GM10266 (cell line): ENCODE results near the gene LRCOL1.

ENCODE experiments used
- DNase-seq: peaks from one replicate; pipeline ENCODE4 v3.0.0; 2012; ENCODE audit errors: extremely low spot score
- CTCF ChIP-seq: IDR thresholded peaks from 2 replicates; pipeline ENCODE4 v1.5.1; 2012; ENCODE audit warnings: mild to moderate bottlenecking, low read depth; ENCODE audit not compliant: control insufficient read depth, insufficient read depth; ENCODE audit errors: missing control alignments

Gene LRCOL1

DNA sequence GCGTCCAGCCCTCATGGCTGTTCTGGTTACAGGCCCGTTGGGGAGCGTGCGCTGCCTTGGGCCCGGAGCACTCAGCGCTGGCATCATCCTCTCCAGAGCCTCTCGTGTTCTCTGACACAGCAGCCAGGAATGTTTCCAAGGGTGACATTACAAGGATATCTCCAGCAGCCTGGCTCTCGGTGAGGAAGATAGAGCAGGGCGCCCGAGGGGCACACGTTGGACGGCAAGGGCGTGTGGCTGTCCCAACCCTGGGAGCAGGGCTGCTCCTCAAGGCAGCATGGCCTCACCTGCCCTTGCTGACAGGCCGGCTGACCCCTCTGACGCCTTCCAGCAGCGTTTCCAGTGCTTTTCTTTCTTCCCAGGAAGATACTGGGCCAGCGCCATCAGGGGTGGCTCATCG, 14.4 kb downstream of the LRCOL1 start:
- no peak for TF ChIP-seq CTCF
- DNase-seq = no peak

DNA sequence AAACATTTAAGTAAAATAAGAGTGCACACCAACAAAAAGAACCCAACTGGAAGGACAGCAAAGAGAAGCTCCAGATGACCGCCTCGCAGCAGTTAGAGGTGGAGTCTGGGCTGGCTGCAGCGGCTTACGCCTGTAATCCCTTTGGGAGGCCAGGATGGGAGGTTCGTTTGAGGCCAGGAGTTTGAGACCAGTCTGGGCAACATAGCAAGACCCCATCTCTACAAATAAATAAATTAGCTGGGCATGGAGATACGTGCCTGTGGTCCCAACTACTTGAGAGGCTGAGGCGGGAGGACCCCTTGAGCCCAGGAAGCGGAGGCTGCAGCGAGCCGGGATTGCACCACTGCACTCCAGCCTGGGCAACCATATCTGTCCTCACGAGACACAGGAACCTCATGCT, 15.2 kb downstream of the LRCOL1 start:
- DNase-seq = no peak
- TF ChIP-seq CTCF = no peak

DNA sequence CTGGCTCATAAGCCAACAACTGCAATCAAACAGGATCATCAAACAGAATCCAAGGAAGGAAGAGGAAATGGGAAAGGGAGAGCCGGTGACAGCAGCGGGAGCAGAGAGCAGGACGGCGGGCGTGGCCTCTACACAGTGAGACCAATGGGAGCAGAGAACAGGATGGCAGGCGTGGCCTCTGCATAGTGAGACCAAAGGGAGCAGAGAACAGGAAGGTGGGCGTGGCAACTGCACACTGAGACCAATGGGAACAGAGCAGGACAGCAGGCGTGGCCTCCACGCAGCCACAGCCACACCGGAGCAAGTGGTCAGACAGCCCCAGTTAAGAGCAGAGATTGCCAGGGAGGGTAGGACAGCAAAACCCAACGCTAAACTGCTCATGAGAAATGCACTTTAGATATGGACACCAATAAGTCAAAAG, 16.4 kb downstream of the LRCOL1 start:
- no peak for TF ChIP-seq CTCF
- no peak for DNase-seq

DNA sequence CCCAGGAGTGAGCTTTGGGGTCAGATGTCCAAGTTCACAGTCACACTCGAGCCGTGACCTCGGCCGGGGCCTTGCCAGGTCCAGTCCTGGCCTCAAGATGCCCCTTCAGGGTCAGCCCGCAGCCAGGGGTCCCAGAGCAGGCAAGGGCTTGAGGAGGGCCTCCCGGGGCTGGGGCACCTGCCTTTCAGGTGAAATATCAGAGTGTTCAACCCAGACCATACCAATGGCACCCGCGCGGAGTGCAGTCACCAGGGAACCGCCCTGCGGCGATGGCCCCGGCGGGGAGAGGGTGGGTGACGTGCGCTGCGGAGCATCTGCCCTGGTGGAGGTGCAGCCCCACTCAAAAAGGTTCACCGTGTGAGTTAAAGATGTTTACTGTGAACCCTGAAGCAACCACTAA, 16.9 kb downstream of the LRCOL1 start:
- DNase-seq = no peak
- TF ChIP-seq CTCF = no peak

DNA sequence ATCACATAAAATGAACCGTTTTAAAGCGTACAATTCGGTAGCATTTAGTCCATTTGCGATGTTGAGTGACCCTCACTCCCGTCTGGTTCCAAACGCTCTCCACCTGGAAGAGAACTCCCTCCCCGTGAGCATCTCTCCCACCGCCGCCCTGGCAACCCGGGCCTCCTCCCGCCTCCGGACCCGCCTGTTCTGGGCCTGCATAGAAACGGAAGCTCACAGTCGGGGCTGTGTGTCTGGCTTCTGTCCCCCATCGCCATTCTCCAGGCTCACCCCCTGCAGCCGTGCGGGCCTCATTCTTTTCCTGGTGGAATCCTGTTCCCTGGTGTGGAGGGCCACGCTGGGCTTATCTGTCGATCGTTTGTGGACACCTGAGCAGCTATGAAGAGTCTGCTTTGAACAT, 17.3 kb downstream of the LRCOL1 start:
- no peak for TF ChIP-seq CTCF
- no peak for DNase-seq

GRCh38 chr12:132592282-132592970, 18.0 kb downstream of the LRCOL1 start:
- no peak for DNase-seq
- no peak for TF ChIP-seq CTCF

DNA sequence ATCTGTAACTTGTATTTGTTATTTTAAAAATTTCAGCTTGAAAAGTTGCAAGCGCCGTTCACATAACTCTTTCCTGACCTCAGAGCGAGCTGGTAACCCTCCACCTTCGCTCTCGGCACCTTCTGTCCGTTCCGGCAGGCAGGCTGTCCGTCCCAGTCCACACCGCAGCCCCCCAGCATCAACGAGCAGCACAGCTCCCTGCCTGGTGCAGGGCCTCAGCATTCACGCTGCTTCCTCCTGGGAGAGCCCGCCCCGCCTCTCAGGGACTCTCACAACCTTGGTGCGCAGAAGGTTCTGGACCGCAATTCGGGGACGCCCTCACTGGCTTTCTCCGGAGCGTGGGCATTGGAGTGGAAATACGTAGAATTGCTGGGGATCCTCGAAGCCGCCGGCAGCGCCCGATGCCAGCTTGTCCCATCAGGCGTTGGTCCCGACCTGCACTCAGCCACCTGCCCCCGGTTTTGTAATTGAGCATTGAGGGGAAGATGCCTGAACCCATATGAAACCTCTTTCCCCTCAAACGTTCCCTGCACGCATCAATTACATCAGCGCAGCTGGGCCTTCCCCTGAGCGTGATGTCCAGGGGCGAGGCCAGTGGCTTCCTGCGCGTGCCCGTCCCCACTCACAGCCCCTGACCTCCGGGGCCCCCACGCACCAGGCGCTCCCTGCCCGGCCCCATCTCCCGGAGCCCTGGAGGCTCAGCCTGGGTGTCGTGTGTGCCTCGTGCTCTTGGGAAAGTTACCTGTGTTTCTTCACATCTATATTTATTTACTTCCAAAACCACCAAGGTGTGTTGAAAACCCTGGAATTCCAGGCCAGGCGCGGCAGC, 19.1 kb downstream of the LRCOL1 start:
- TF ChIP-seq CTCF = no peak
- DNase-seq = no peak
